Measurements from ENCODE around the gene IGF2BP1. TPM values are rescaled to one million over a fixed set of nuclear protein-coding genes. Genes with fewer than 3 reads are reported as not detected.
A peak's percentile ranks its signal among the peaks of the same experiment; 100 is the strongest.

The IGF2BP1 gene
- total RNA-seq, 1 donor from 2014 or later = 260 TPM

- peak overlapping the region; percentile 83 for H3K27ac Mint-ChIP-seq (ENCODE audit: unreplicated experiment)
These were observed 5.1 kb downstream of the IGF2BP1 start for GRCh38 chr17:49002331-49002730.

GRCh38 chr17:49002766-49003165, 5.6 kb downstream of the IGF2BP1 start:
- H3K4me1 Mint-ChIP-seq (ENCODE audit: low read depth, unreplicated experiment) = peaks cover 33% of the 10 kb centered on the region
- peak overlapping the region; percentile 92 for H3K4me2 ChIP-seq (ENCODE audit: low read length)

More at GRCh38 chr17:49002331-49002730, 5.1 kb downstream of the IGF2BP1 start:
- H3K36me3 ChIP-seq (ENCODE audit: insufficient read depth, low read length) = peaks cover 17% of the 10 kb centered on the region
- DNase-seq (ENCODE audit: low read depth) (no peak), FAIRE-seq (no peak)
- no peak overlapping the region for H2AFZ ChIP-seq (ENCODE audit: low read depth, low read length)
- no peak overlapping the region for H3K9ac ChIP-seq (ENCODE audit: low read length)
- H3K27me3 Mint-ChIP-seq (ENCODE audit: low read depth, unreplicated experiment) = no peaks in the 10 kb centered on the region
- H4K20me1 ChIP-seq (ENCODE audit: insufficient read depth, low read length) = peaks cover 40% of the 10 kb centered on the region
- H3K9me3 ChIP-seq (ENCODE audit: insufficient read depth, low read depth, low read length) = no peaks in the 10 kb centered on the region
- peak overlapping the region; percentile 5 for H3K27ac ChIP-seq (ENCODE audit: low read depth, low read length)
- peaks cover 100% of the 10 kb centered on the region for H3K79me2 ChIP-seq (ENCODE audit: insufficient read depth, low read length)
- no peaks in the 10 kb centered on the region for H3K27me3 ChIP-seq (ENCODE audit: insufficient read depth, low read length)
- TF ChIP-seq EZH2 (IDR thresholded peaks at IDR 0.05; ENCODE audit: insufficient read depth, low read length) (no peak), CTCF (IDR thresholded peaks at IDR 0.05; ENCODE audit: insufficient read depth, low read depth, low read length) (no peak)
- H3K4me2 ChIP-seq (ENCODE audit: low read length) = peak overlapping the region; percentile 92
- peaks cover 13% of the 10 kb centered on the region for H3K4me1 ChIP-seq (ENCODE audit: insufficient read depth, low read length)
- H3K36me3 Mint-ChIP-seq (ENCODE audit: low read depth, unreplicated experiment) = peaks cover 24% of the 10 kb centered on the region
- H3K4me1 Mint-ChIP-seq (ENCODE audit: low read depth, unreplicated experiment) = peaks cover 30% of the 10 kb centered on the region
- peaks cover 1% of the 10 kb centered on the region for H3K9me3 Mint-ChIP-seq (ENCODE audit: unreplicated experiment)
- peak overlapping the region; percentile 93 for H3K4me3 Mint-ChIP-seq (ENCODE audit: unreplicated experiment)
- H3K4me3 ChIP-seq (ENCODE audit: insufficient read depth, low read depth, low read length) = no peak overlapping the region

More at GRCh38 chr17:49002766-49003165, 5.6 kb downstream of the IGF2BP1 start:
- Histone ChIP-seq H3K36me3 (ENCODE audit: insufficient read depth, low read length) (peaks cover 17% of the 10 kb centered on the region), H3K9me3 (ENCODE audit: insufficient read depth, low read depth, low read length) (no peaks in the 10 kb centered on the region), H3K4me3 (ENCODE audit: insufficient read depth, low read depth, low read length) (no peak overlapping the region), H2AFZ (ENCODE audit: low read depth, low read length) (no peak overlapping the region), H3K27me3 (ENCODE audit: insufficient read depth, low read length) (no peaks in the 10 kb centered on the region), H3K9ac (ENCODE audit: low read length) (peak overlapping the region; percentile 78), H4K20me1 (ENCODE audit: insufficient read depth, low read length) (peaks cover 44% of the 10 kb centered on the region), H3K79me2 (ENCODE audit: insufficient read depth, low read length) (peaks cover 100% of the 10 kb centered on the region), H3K27ac (ENCODE audit: low read depth, low read length) (peak overlapping the region; percentile 37), H3K4me1 (ENCODE audit: insufficient read depth, low read length) (peaks cover 13% of the 10 kb centered on the region)
- Mint-ChIP-seq H3K9me3 (ENCODE audit: unreplicated experiment) (peaks cover 1% of the 10 kb centered on the region), H3K27ac (ENCODE audit: unreplicated experiment) (no peak overlapping the region), H3K27me3 (ENCODE audit: low read depth, unreplicated experiment) (no peaks in the 10 kb centered on the region), H3K36me3 (ENCODE audit: low read depth, unreplicated experiment) (peaks cover 27% of the 10 kb centered on the region), H3K4me3 (ENCODE audit: unreplicated experiment) (peak overlapping the region; percentile 93)
- FAIRE-seq (no peak), DNase-seq (ENCODE audit: low read depth) (no peak)
- TF ChIP-seq EZH2 (IDR thresholded peaks at IDR 0.05; ENCODE audit: insufficient read depth, low read length) = no peak
- no peak for TF ChIP-seq CTCF (IDR thresholded peaks at IDR 0.05; ENCODE audit: insufficient read depth, low read depth, low read length)

Measured in astrocyte (in vitro differentiated cells and primary cell).